Smooth muscle cell (in vitro differentiated cells): Measurements from ENCODE around the gene MBNL1. TPM values are rescaled to one million over a fixed set of nuclear protein-coding genes. Genes with fewer than 3 reads are reported as not detected.
"Not testable (repeated sequence)": the region's sequence is repeated elsewhere in the genome, so short reads cannot be mapped to it uniquely, and the experiment has no call there.

Experiments
- DNase-seq: peaks from one replicate; lab custom pipeline; 2025; ENCODE audit not compliant: unreplicated experiment; lab: John Stamatoyannopoulos, UW
- H2AFZ ChIP-seq: fragments of 200-600 bp; sonication (generic); 2 replicates; pipeline ENCODE4 v1.6.0; 2016; ENCODE audit warnings: antibody characterized with exemption, low read depth, mild to moderate bottlenecking
- H3F3A ChIP-seq: fragments of 200-600 bp; sonication (generic); 2 replicates; pipeline ENCODE4 v1.6.0; 2017; ENCODE audit warnings: antibody characterized with exemption, low read depth
- H3K27ac ChIP-seq: fragments of 200-600 bp; sonication (generic); 2 replicates; pipeline ENCODE4 v1.5.1; 2016; ENCODE audit warnings: low read depth, mild to moderate bottlenecking
- H3K27me3 ChIP-seq: fragments of 200-600 bp; sonication (generic); 2 replicates; pipeline ENCODE4 v1.6.1; 2016; ENCODE audit warnings: low read depth, mild to moderate bottlenecking
- H3K36me3 ChIP-seq: fragments of 200-600 bp; sonication (generic); 2 replicates; pipeline ENCODE4 v1.5.1; 2016; ENCODE audit warnings: low read depth
- H3K4me1 ChIP-seq: fragments of 200-600 bp; sonication (generic); 2 replicates; pipeline ENCODE4 v1.5.1; 2016; ENCODE audit warnings: low read depth
- H3K4me2 ChIP-seq: fragments of 200-600 bp; sonication (generic); 2 replicates; pipeline ENCODE4 v1.6.0; 2016; ENCODE audit warnings: mild to moderate bottlenecking
- H3K4me3 ChIP-seq: fragments of 200-600 bp; sonication (generic); 2 replicates; pipeline ENCODE4 v1.5.1; 2016; ENCODE audit warnings: mild to moderate bottlenecking
- H3K79me2 ChIP-seq: fragments of 200-600 bp; sonication (generic); 2 replicates; pipeline ENCODE4 v1.6.0; 2016; ENCODE audit warnings: low read depth, mild to moderate bottlenecking
- H3K9ac ChIP-seq: fragments of 200-600 bp; sonication (generic); 2 replicates; pipeline ENCODE4 v1.6.0; 2016; ENCODE audit warnings: low read depth
- H3K9me3 ChIP-seq: fragments of 200-600 bp; sonication (generic); replicated peaks from 2 replicates; pipeline ENCODE4 v1.5.1; 2016; ENCODE audit warnings: low read depth
- H4K20me1 ChIP-seq: fragments of 200-600 bp; sonication (generic); 2 replicates; pipeline ENCODE4 v1.6.0; 2016; ENCODE audit warnings: low read depth
- CTCF ChIP-seq: fragments of 200-600 bp; sonication (generic); IDR thresholded peaks from 2 replicates; pipeline ENCODE4 v1.5.1; 2017; ENCODE audit warnings: borderline replicate concordance, mild to moderate bottlenecking, antibody characterized with exemption; ENCODE audit not compliant: insufficient read depth, poor library complexity, severe bottlenecking
- WGBS: methylation state at CpG from one replicate; pipeline ENCODE4 v1.1.7; 2016; ENCODE audit warnings: low lambda C conversion rate; 5-methylcytosine and 5-hydroxymethylcytosine counted together
- polyA plus RNA-seq: library from polyadenylated mRNA; unstranded; fragments of >200 nt; fragmentation: Nextera tagmentation; extraction: Ambion mirVana; gene quantifications from 2 replicates; pipeline ENCODE4 v1.2.1, GENCODE V29; 2016
- total RNA-seq: library from RNA; depleted of rRNA; stranded (reverse); fragments of >200 nt; gene quantifications from 2 replicates; pipeline ENCODE4 v1.2.3, GENCODE V29; 2014

The MBNL1 gene
- total and polyA plus RNA-seq, 2 experiments from 2014 or later, result 19.5 to 128 TPM

- 88% methylated on average over 2 of the region's 2 CpGs for WGBS
- TF ChIP-seq CTCF, result no peak
- Histone ChIP-seq H3K9ac (no peak overlapping the region), H3K4me3 (no peak overlapping the region), H4K20me1 (peaks cover 24% of the 10 kb centered on the region), H3K27me3 (no peaks in the 10 kb centered on the region), H3K4me2 (peak overlapping the region; percentile 10), H3K4me1 (no peaks in the 10 kb centered on the region), H3K36me3 (peaks cover 22% of the 10 kb centered on the region), H3K9me3 (no peaks in the 10 kb centered on the region), H3K79me2 (peaks cover 8% of the 10 kb centered on the region), H3F3A (no peaks in the 10 kb centered on the region), H2AFZ (no peak overlapping the region), H3K27ac (peak overlapping the region; percentile 22)
- DNase-seq, result no peak
Measured at GRCh38 chr3:152430223-152431002, 161.7 kb downstream of the MBNL1 start.

GRCh38 chr3:152434142-152434541 is 165.4 kb downstream of the MBNL1 start:
- Histone ChIP-seq H4K20me1 (peaks cover 59% of the 10 kb centered on the region), H3K4me3 (no peak overlapping the region), H3F3A (no peaks in the 10 kb centered on the region), H3K4me1 (no peaks in the 10 kb centered on the region), H2AFZ (no peak overlapping the region), H3K4me2 (no peak overlapping the region), H3K27ac (no peak overlapping the region), H3K36me3 (peaks cover 25% of the 10 kb centered on the region), H3K9ac (no peak overlapping the region), H3K27me3 (no peaks in the 10 kb centered on the region), H3K79me2 (peaks cover 37% of the 10 kb centered on the region), H3K9me3 (no peaks in the 10 kb centered on the region)
- DNase-seq, result no peak
- no peak for TF ChIP-seq CTCF
- WGBS, result 99% methylated on average over 2 of the region's 2 CpGs

GRCh38 chr3:152435210-152435609 is 166.5 kb downstream of the MBNL1 start:
- not testable (repeated sequence) for DNase-seq, H3K4me3 ChIP-seq, H3K9me3 ChIP-seq, H2AFZ ChIP-seq, H3F3A ChIP-seq, H3K9ac ChIP-seq, H3K4me2 ChIP-seq, H3K4me1 ChIP-seq, H3K27ac ChIP-seq, H3K27me3 ChIP-seq
- peaks cover 41% of the 10 kb centered on the region for H3K79me2 ChIP-seq
- peaks cover 25% of the 10 kb centered on the region for H3K36me3 ChIP-seq
- H4K20me1 ChIP-seq, result peaks cover 63% of the 10 kb centered on the region

GRCh38 chr3:152436707-152437590 is 168.2 kb downstream of the MBNL1 start:
- no peak overlapping the region for H3K27ac ChIP-seq
- no peak overlapping the region for H3K4me2 ChIP-seq
- H3K4me1 ChIP-seq, result no peaks in the 10 kb centered on the region
- WGBS, result 78% methylated on average over 7 of the region's 7 CpGs
- H3K9ac ChIP-seq, result no peak overlapping the region
- no peak for DNase-seq
- no peak overlapping the region for H3K4me3 ChIP-seq
- H3K36me3 ChIP-seq, result peaks cover 25% of the 10 kb centered on the region
- H3K9me3 ChIP-seq, result no peaks in the 10 kb centered on the region
- no peaks in the 10 kb centered on the region for H3F3A ChIP-seq
- peaks cover 53% of the 10 kb centered on the region for H3K79me2 ChIP-seq
- H4K20me1 ChIP-seq, result peaks cover 62% of the 10 kb centered on the region
- no peaks in the 10 kb centered on the region for H3K27me3 ChIP-seq
- H2AFZ ChIP-seq, result no peak overlapping the region
- no peak for TF ChIP-seq CTCF
